Measurements from ENCODE around the gene SLC9A2. TPM values are rescaled to one million over a fixed set of nuclear protein-coding genes. Genes with fewer than 3 reads are reported as not detected.

SLC9A2 gene
- total RNA-seq, 2 donors from 2014 or later: not detected

DNA sequence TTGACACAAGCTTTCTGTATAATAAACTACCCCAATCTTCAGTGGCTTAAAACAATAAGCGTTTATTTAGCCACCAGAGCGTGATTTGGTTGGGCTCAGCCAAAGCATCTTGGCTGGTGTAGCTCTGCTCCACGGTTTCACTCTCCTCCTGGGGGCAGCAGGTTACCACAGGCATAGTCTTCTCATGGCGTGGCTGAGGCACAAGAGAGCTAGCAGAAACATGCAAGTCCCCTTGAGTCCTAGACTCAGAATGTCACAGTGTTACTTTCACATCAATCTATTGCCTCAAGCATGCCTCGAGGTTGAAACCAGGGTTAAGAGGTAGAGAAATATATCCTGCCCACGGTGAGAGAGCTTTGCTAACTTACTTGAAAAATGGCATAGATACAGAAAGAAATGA is 19.9 kb upstream of the SLC9A2 start:
- no peak overlapping the region for H3K27ac Mint-ChIP-seq
- DNase-seq (no peak), ATAC-seq (no peak)
- no peaks in the 10 kb centered on the region for H3K36me3 Mint-ChIP-seq (ENCODE audit: low read depth)
- no peaks in the 10 kb centered on the region for H3K9me3 ChIP-seq (ENCODE audit: control insufficient read depth, low read length, poor library complexity, severe bottlenecking)
- H3K27me3 Mint-ChIP-seq: peaks cover 60% of the 10 kb centered on the region
- H3K4me3 Mint-ChIP-seq: no peak overlapping the region
- H3K4me1 Mint-ChIP-seq: no peaks in the 10 kb centered on the region

DNA sequence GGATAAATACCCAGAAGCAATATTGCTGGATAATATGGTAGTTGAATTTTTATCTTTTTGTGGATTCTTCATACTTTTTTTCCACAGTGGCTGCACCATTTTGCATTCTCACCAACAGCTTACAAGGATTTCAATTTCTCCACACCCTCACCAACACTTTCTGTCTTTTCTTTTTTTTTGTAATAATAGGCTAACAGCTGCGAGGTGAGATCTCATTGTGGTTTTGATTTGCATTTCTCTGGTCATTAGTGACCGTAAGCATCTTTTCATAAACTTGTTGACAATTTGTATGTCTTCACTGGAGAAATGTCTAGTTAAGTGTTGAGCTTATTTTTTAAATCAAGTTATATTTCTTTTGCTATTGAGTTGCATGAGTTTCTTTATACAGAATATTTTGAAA is 17.6 kb upstream of the SLC9A2 start:
- H3K4me1 Mint-ChIP-seq: no peaks in the 10 kb centered on the region
- no peak overlapping the region for H3K4me3 Mint-ChIP-seq
- H3K9me3 ChIP-seq (ENCODE audit: control insufficient read depth, low read length, poor library complexity, severe bottlenecking): no peaks in the 10 kb centered on the region
- H3K36me3 Mint-ChIP-seq (ENCODE audit: low read depth): no peaks in the 10 kb centered on the region
- H3K27me3 Mint-ChIP-seq: peaks cover 45% of the 10 kb centered on the region
- no peak for ATAC-seq
- H3K27ac Mint-ChIP-seq: no peak overlapping the region
- DNase-seq: no peak

DNA sequence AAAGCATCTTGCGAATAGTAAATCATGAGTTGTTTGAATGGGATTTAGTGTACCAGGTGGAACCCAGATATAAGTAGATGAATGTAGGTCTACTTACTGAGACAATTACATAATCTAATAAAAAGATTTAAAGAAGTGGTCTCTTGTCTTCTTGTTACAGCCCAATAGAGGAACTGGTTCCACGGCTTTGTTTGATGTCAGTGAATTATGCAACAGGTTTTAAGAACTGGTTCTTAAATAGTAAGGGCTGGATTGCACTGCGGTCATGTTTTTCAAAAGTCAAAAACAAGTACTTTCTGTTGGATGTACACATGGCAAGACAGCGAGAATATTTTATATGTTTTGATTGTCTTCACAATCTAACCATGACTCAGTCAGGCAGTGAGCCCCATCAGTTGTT is 15.4 kb upstream of the SLC9A2 start:
- ATAC-seq: no peak
- H3K27me3 Mint-ChIP-seq: peaks cover 30% of the 10 kb centered on the region
- no peak for DNase-seq
- no peaks in the 10 kb centered on the region for H3K4me1 Mint-ChIP-seq
- H3K36me3 Mint-ChIP-seq (ENCODE audit: low read depth): no peaks in the 10 kb centered on the region
- H3K9me3 ChIP-seq (ENCODE audit: control insufficient read depth, low read length, poor library complexity, severe bottlenecking): no peaks in the 10 kb centered on the region
- no peak overlapping the region for H3K4me3 Mint-ChIP-seq
- no peak overlapping the region for H3K27ac Mint-ChIP-seq

DNA sequence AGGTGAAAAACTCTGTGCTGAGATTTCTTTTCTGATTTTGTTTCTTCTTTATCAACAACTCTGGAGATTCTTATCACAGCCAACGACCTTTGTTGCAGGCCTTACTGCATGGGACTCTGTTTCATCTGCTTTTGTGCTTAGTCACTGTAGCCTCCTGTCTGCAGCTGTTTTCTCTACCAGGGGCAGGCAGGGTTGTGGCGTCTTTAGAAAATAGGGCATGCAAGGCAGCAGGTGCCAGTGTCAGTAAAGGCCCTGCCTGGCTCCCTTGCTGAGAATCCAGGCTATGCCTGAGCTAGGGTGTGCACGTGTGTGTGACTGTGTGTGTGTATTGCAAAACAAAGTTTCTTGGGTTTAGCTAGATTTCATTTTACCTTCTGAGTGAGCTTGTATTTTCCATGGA is 14.6 kb upstream of the SLC9A2 start:
- DNase-seq: no peak
- H3K27me3 Mint-ChIP-seq: peaks cover 22% of the 10 kb centered on the region

DNA sequence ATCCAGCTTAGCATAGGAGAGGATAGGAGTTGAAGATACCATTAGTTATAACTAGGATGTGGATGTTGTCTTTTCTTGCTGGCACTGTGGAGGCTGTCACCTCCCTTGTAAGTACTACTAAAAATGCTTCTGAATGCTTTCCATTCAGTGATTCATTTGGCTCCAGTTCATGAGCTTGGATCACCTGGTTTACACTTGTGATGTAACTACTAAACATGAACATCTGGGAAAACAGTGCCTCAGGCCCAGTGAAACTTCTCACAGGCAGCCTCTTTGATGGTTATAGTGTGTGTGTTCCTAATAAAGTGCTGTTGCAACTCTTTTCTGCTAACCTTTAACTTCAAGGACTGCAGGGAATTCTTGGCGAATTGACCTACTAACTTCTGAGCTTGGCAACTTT is 13.0 kb upstream of the SLC9A2 start:
- Mint-ChIP-seq H3K4me3 (no peak overlapping the region), H3K36me3 (ENCODE audit: low read depth) (no peaks in the 10 kb centered on the region), H3K4me1 (no peaks in the 10 kb centered on the region), H3K27me3 (peaks cover 16% of the 10 kb centered on the region), H3K27ac (no peak overlapping the region)
- H3K9me3 ChIP-seq (ENCODE audit: control insufficient read depth, low read length, poor library complexity, severe bottlenecking): no peaks in the 10 kb centered on the region
- no peak for DNase-seq
- ATAC-seq: no peak

More for the DNA sequence above, 14.6 kb upstream of the SLC9A2 start:
- ATAC-seq: no peak
- Mint-ChIP-seq H3K36me3 (ENCODE audit: low read depth) (no peaks in the 10 kb centered on the region), H3K4me1 (no peaks in the 10 kb centered on the region), H3K4me3 (no peak overlapping the region), H3K27ac (no peak overlapping the region)
- H3K9me3 ChIP-seq (ENCODE audit: control insufficient read depth, low read length, poor library complexity, severe bottlenecking): no peaks in the 10 kb centered on the region

DNA sequence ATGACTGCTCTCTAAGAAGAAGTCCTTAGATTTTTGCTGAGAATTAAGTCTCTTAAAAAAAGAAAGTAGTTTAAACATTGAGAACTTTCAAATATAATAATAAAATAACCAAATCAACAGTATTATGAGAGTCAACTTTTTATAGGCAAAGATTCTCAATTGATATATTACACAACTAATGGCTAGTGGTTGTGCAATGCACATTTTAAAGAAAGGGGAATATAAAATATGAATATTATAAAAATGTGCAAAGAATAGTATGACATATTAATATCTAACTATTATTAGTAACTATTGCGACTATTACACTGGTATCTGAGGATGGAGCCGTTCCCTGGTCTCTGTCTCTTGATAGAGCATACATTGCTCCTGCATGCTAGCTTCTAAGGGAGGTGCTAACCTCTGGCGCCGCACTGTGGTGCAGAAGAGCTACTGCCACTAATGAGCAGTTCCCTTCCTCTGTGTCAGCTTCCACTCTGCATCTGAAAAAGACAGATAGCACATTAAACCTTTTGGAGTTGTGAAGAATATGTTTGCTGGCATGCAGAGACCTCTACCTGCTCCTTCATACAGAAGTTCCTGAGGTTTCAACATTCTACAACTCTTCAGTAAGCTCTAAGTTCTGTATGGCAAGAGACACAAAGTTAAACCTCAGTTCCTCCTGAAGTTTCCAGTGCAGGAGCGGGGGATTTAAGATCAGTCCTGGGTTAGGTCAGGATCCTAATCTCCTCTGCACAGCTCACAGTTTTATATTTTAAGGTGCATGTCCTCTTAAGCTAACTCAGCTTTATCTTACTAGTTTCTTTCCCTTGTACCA is 3.5 kb upstream of the SLC9A2 start:
- peaks cover 8% of the 10 kb centered on the region for H3K4me1 Mint-ChIP-seq
- H3K9me3 ChIP-seq (ENCODE audit: control insufficient read depth, low read length, poor library complexity, severe bottlenecking): no peaks in the 10 kb centered on the region
- ATAC-seq (peak; percentile 78), DNase-seq (no peak)
- peaks cover 61% of the 10 kb centered on the region for H3K27me3 Mint-ChIP-seq
- no peak overlapping the region for H3K27ac Mint-ChIP-seq
- H3K36me3 Mint-ChIP-seq (ENCODE audit: low read depth): no peaks in the 10 kb centered on the region
- no peak overlapping the region for H3K4me3 Mint-ChIP-seq

DNA sequence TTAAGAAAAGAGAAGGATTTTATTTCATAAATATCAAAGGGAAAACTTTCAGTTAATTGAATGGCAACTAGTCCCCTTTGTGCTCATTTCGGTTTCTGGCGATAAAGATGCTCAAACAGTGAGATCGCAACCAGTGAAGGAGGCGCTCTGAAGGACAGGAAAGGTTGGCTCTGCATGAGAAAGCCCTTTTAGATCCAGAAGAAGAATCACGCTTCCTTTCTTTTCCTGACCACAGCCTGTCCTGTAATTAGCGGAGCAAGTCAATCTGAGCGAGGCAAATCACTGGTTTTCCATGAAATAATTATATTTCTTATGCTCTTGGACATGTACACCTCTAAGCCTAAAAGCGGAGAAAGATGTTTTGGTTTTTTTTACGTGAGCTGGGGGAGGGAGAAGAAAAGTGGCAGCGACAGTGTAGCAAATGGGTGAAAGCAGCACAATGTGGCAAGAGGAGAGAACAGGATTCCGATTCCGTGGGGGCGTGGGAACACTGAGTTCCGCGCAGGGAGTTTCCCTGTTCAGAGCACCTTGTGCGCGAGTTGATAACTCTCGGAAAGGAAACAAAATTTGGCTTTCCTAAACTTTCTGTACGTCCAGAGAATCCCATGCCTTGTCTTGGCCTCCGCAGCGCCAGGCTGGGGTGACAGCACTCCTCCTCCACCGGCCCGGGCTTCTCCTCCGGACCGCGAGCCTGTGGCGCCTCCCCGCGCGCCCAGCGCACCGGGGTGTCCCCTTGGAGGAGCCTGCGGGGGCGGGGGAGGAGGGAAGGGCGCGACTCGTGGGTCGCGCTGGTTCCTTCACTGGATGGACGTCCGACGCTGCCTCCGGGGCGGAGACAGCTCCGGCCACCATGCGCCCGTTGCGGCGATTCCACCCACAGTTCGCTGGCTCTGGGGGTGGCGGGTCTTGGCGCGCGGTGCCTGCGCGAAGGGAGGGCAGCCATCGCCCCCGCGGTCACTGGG is 620 bp upstream of the SLC9A2 start:
- no peak overlapping the region for H3K27ac Mint-ChIP-seq
- no peak for DNase-seq
- no peak for ATAC-seq
- H3K4me3 Mint-ChIP-seq: peak overlapping the region; percentile 80
- peaks cover 9% of the 10 kb centered on the region for H3K4me1 Mint-ChIP-seq
- peaks cover 81% of the 10 kb centered on the region for H3K27me3 Mint-ChIP-seq
- no peaks in the 10 kb centered on the region for H3K36me3 Mint-ChIP-seq (ENCODE audit: low read depth)
- H3K9me3 ChIP-seq (ENCODE audit: control insufficient read depth, low read length, poor library complexity, severe bottlenecking): no peaks in the 10 kb centered on the region

DNA sequence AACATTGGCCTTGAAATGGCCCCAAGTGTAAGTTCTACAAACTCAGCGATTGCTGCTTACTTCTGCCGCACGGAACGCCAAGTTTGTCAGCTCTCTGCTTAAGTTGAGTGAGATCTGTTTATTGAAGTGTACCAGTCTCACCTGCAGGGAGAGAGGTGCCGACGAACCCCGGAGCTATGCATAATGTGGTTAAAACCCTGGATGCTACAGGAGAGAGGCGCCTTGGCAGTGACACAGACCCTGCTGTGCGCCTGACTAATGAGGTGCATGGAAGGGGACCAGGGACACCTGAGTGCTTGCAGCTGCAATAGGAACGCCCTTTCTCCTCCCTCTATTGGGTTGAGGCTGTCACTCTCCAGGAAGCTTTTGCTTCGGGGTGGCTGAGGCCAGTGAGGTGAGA is 979 bp downstream of the SLC9A2 start:
- H3K9me3 ChIP-seq (ENCODE audit: control insufficient read depth, low read length, poor library complexity, severe bottlenecking): no peaks in the 10 kb centered on the region
- no peak for DNase-seq
- peaks cover 9% of the 10 kb centered on the region for H3K4me1 Mint-ChIP-seq
- peaks cover 75% of the 10 kb centered on the region for H3K27me3 Mint-ChIP-seq
- no peaks in the 10 kb centered on the region for H3K36me3 Mint-ChIP-seq (ENCODE audit: low read depth)
- no peak overlapping the region for H3K27ac Mint-ChIP-seq
- ATAC-seq: no peak
- peak overlapping the region; percentile 71 for H3K4me3 Mint-ChIP-seq

DNA sequence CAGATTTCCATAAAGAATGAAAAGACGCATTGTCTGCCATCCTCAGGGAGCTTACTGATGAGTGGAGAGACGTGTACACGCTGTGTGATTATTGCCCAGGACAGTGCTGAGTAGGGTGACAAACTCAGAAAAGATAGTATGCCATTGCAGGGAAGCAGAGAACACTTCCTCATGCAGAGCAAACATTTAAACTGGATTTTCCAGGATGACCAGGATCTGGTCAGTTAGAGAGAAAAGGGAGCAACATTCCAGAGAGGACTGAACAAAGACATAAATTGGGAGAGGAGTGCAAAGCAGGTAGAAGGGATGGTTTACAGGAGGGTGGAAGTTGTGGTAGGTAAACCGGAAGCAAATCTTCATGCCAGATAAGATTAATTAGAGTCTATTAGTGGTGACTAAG is 2.3 kb downstream of the SLC9A2 start:
- H3K27me3 Mint-ChIP-seq: peaks cover 67% of the 10 kb centered on the region
- peaks cover 9% of the 10 kb centered on the region for H3K4me1 Mint-ChIP-seq
- no peaks in the 10 kb centered on the region for H3K9me3 ChIP-seq (ENCODE audit: control insufficient read depth, low read length, poor library complexity, severe bottlenecking)
- H3K27ac Mint-ChIP-seq: no peak overlapping the region
- no peaks in the 10 kb centered on the region for H3K36me3 Mint-ChIP-seq (ENCODE audit: low read depth)
- ATAC-seq: no peak
- no peak for DNase-seq
- no peak overlapping the region for H3K4me3 Mint-ChIP-seq

DNA sequence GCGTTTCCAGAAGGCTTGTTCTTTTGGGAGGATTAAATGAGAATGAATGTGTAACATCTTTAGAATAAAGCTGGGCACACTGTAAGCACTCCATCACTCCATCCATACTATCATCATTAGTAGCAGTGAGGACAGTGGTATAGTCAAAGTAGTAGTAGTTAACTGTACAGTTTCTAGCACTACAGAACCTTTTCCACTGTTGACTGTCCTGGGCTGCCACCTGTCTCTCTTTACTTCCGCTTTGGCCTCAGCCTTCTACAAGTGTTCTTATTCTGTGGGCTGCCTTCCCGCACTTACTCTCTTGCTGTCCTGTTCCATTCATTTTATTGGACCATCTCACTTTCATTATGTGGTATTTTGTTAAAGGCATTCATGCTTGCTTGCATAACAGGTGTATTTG is 3.3 kb downstream of the SLC9A2 start:
- ATAC-seq (no peak), DNase-seq (no peak)
- H3K27me3 Mint-ChIP-seq: peaks cover 57% of the 10 kb centered on the region
- no peaks in the 10 kb centered on the region for H3K36me3 Mint-ChIP-seq (ENCODE audit: low read depth)
- no peak overlapping the region for H3K4me3 Mint-ChIP-seq
- H3K4me1 Mint-ChIP-seq: peaks cover 9% of the 10 kb centered on the region
- no peak overlapping the region for H3K27ac Mint-ChIP-seq
- H3K9me3 ChIP-seq (ENCODE audit: control insufficient read depth, low read length, poor library complexity, severe bottlenecking): no peaks in the 10 kb centered on the region

DNA sequence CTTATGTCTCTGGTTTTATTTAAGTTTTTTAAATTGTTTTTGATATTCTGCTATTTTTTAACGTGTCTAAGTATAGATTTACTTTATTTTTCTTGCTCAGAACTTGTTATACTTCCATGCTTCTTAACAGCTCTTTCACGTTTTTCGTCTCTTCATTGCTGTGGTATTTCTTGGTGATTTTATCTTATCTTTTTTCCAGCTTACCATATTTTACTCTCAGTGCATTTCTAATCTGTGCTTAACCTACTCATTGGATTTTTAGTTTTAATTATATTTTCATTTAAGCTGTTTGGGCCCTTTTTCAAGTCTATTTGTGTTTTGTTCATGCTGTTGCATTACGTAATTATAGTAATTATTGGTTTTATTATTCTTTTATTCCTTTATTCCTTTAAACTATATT is 11.1 kb downstream of the SLC9A2 start:
- Mint-ChIP-seq H3K27ac (no peak overlapping the region), H3K36me3 (ENCODE audit: low read depth) (no peaks in the 10 kb centered on the region), H3K4me1 (no peaks in the 10 kb centered on the region), H3K4me3 (no peak overlapping the region), H3K27me3 (no peaks in the 10 kb centered on the region)
- no peak for DNase-seq
- ATAC-seq: no peak
- no peaks in the 10 kb centered on the region for H3K9me3 ChIP-seq (ENCODE audit: control insufficient read depth, low read length, poor library complexity, severe bottlenecking)

DNA sequence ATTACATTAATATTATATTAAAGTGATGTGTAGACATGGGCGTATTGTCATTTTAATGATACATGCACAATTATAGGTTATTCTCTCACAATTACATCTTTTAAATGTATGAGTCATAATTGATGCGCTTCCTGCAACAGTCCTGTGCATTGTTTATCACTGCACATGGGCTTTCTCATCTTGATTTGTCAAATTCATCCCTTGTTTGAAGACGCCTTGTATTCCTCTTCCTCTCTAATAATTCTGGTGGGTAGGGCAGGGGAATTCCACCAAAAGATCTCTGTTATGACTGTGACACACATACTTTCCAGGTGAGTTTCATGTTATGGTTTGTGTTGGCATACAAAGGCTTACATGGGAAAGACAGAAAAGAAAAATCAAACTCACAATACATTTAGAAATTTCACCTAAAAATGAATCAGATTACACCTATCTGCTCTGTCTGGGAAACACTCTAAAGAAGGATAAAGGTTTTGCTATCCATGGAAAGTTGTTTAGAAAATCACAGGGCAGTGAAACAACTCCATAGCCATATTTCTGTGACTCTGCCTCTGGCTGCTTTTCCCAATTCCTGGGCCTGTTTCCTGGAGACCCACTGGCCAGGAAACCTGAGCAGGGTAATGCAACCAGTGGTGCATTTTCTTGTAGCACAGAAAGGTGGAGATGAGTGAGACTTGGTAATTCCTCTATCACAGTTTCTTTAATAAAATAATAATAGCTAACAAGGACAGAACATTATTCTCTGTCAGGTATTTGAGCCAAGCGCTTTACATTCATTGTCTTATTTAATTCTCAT is 13.2 kb downstream of the SLC9A2 start:
- H3K9me3 ChIP-seq (ENCODE audit: control insufficient read depth, low read length, poor library complexity, severe bottlenecking): no peaks in the 10 kb centered on the region
- H3K27me3 Mint-ChIP-seq: peaks cover 15% of the 10 kb centered on the region
- ATAC-seq: no peak
- H3K27ac Mint-ChIP-seq: no peak overlapping the region
- no peaks in the 10 kb centered on the region for H3K36me3 Mint-ChIP-seq (ENCODE audit: low read depth)
- no peak for DNase-seq
- H3K4me1 Mint-ChIP-seq: no peaks in the 10 kb centered on the region
- no peak overlapping the region for H3K4me3 Mint-ChIP-seq

DNA sequence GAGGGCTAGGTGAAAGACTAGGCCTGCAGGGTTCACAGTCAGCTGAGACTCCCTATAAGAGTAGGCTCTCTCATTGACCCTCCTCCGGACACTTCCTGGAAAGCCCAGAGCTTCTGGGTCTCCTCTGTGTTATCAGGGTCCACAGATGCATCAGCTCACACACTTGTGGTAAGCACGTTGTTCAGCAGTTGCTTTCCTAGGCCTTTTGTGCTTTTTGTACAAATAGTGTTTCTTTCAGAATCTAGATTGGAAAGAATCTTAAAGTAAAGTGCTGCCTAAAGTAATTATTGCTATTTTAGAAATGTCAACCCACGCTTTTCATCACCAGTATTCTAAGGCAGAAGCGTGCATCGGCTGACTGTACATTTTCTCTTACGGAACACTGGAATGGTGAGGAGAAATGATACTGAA is 15.5 kb downstream of the SLC9A2 start:
- Mint-ChIP-seq H3K4me1 (no peaks in the 10 kb centered on the region), H3K27ac (no peak overlapping the region), H3K27me3 (peaks cover 30% of the 10 kb centered on the region), H3K36me3 (ENCODE audit: low read depth) (no peaks in the 10 kb centered on the region), H3K4me3 (no peak overlapping the region)
- ATAC-seq (no peak), DNase-seq (no peak)
- H3K9me3 ChIP-seq (ENCODE audit: control insufficient read depth, low read length, poor library complexity, severe bottlenecking): no peaks in the 10 kb centered on the region

All from T-helper 17 cell (primary cell).